K562 (cell line): Measurements from ENCODE around the gene EVPL. TPM values are rescaled to one million over a fixed set of nuclear protein-coding genes. Genes with fewer than 3 reads are reported as not detected.

Source experiments
- ATAC-seq: fragments of 200-7000 bp; cut with Tn5 transposase; 3 replicates; pipeline ENCODE4 v1.9.1; 2020; ENCODE audit warnings: moderate library complexity
- BruUV-seq: library from RNA; stranded (reverse); fragments of 400-500 nt; replicated peaks from 2 replicates; lab custom pipeline; 2021; lab: Mats Ljungman, UMichigan
- CTCF ChIA-PET: fragments of 300-600 bp; formaldehyde crosslinking; extraction: SDS; loops from one replicate; lab custom pipeline; 2021; ENCODE audit warnings: low intra/inter-chr PET ratio; lab: Yijun Ruan, JAX
- POLR2A ChIA-PET: fragments of 300-600, 350-650 bp; sonication (Branson Sonifier 250); formaldehyde crosslinking; extraction: SDS; loops from one replicate; lab custom pipeline; 2021; ENCODE audit warnings: antibody characterized with exemption, inconsistent platforms; lab: Yijun Ruan, JAX
- DNase-seq, 4 experiments: peaks; one replicate each; pipeline versions ENCODE4 v3.0.0 to v3.0.0-alpha.2; 2011 to 2018; ENCODE audit warnings: low spot score in 3 of 4, mixed read lengths in 3 of 4; ENCODE audit errors: extremely low read depth in 1 of 4
- FAIRE-seq: peaks from 2 replicates; lab custom pipeline; 2011; peaks lifted over from hg19 to GRCh38; lab: Jason Lieb, UNC
- H2AFZ ChIP-seq: 2 replicates; pipeline ENCODE4 v1.6.0; 2011; ENCODE audit warnings: low read depth, low read length, control low read depth, inconsistent platforms
- H3K27ac ChIP-seq: fragments of 200-600 bp; 3 replicates; pipeline ENCODE4 v1.8.0; 2011; ENCODE audit warnings: low read depth, mild to moderate bottlenecking, control low read depth, inconsistent platforms, low read length, moderate library complexity, mixed read lengths; ENCODE audit errors: extremely low read depth
- H3K27me3 ChIP-seq, 2 experiments: fragments of 300-600 bp in 1 of 2; 2 replicates in 1 of 2; 3 replicates in 1 of 2; pipeline versions ENCODE4 v1.6.0 to v1.8.0; 2011; ENCODE audit warnings: inconsistent platforms in 2 of 2, low read length in 2 of 2, mild to moderate bottlenecking in 1 of 2, mixed read lengths in 1 of 2, moderate library complexity in 1 of 2; ENCODE audit not compliant: control insufficient read depth in 2 of 2, insufficient read depth in 2 of 2
- H3K36me3 ChIP-seq: fragments of 300-600 bp; 3 replicates; pipeline ENCODE4 v1.8.0; 2011; ENCODE audit warnings: mild to moderate bottlenecking, low read length, inconsistent platforms; ENCODE audit not compliant: control insufficient read depth, insufficient read depth
- H3K4me1 ChIP-seq, 2 experiments: fragments of 200-600 bp in 1 of 2; replicated peaks in 1 of 2; 2 replicates in 1 of 2; 3 replicates in 1 of 2; pipeline versions ENCODE4 v1.5.1 to v1.8.0; 2011; ENCODE audit warnings: inconsistent platforms in 2 of 2, low read length in 2 of 2, mild to moderate bottlenecking in 1 of 2, mixed read lengths in 1 of 2, moderate library complexity in 1 of 2; ENCODE audit not compliant: control insufficient read depth in 2 of 2, insufficient read depth in 2 of 2
- H3K4me2 ChIP-seq: 2 replicates; pipeline ENCODE4 v1.6.1; 2011; ENCODE audit warnings: low read length, control low read depth, inconsistent platforms, mixed read lengths; ENCODE audit not compliant: insufficient read depth
- H3K4me3 ChIP-seq: fragments of 200-600 bp; sonication (generic), shearing (Covaris generic); 2 replicates; pipeline ENCODE4 v1.5.1; 2016; ENCODE audit warnings: control low read depth, inconsistent platforms
- H3K79me2 ChIP-seq: fragments of 200-600 bp; 3 replicates; pipeline ENCODE4 v1.8.0; 2011; ENCODE audit warnings: low read length, inconsistent platforms; ENCODE audit not compliant: control insufficient read depth, insufficient read depth
- H3K9ac ChIP-seq, 2 experiments: 2 replicates each; pipeline versions ENCODE4 v1.6.0 to v1.6.1; 2011; ENCODE audit warnings: low read depth in 2 of 2, low read length in 2 of 2, control low read depth in 1 of 2, inconsistent platforms in 1 of 2, mild to moderate bottlenecking in 1 of 2, mixed read lengths in 1 of 2; ENCODE audit not compliant: insufficient read depth in 1 of 2
- H3K9me1 ChIP-seq: one replicate; pipeline ENCODE4 v1.6.0; 2011; ENCODE audit warnings: inconsistent platforms, mild to moderate bottlenecking, low read length, moderate library complexity; ENCODE audit not compliant: control insufficient read depth, insufficient read depth
- H3K9me3 ChIP-seq: replicated peaks from 2 replicates; pipeline ENCODE4 v1.5.1; 2011; ENCODE audit warnings: low read depth, low read length, inconsistent platforms; ENCODE audit not compliant: control insufficient read depth, insufficient read depth
- H4K20me1 ChIP-seq: replicated peaks from 2 replicates; pipeline ENCODE4 v1.6.1; 2011; ENCODE audit warnings: low read length, inconsistent platforms, mixed read lengths; ENCODE audit not compliant: control insufficient read depth, insufficient read depth
- MNT ChIP-seq, 2 experiments: fragments of 450-650 bp; conservative IDR thresholded peaks; 2 replicates each; pipeline ENCODE4 v1.6.1; 2017; ENCODE audit warnings: mild to moderate bottlenecking in 2 of 2, moderate library complexity in 2 of 2
- NCOA1 ChIP-seq: fragments of 450-650 bp; IDR thresholded peaks from 2 replicates; pipeline ENCODE4 v1.6.1; 2016; ENCODE audit warnings: low read depth
- SPI1 ChIP-seq: IDR thresholded peaks from 2 replicates; pipeline ENCODE4 v1.6.1; 2011; ENCODE audit warnings: low read depth, low read length, control low read depth, borderline replicate concordance
- ZFP30 ChIP-seq: fragments of 250-450 bp; sonication (Bioruptor Pico); IDR thresholded peaks from 2 replicates; pipeline ENCODE4 v1.8.0; 2022; ENCODE audit warnings: moderate library complexity, mild to moderate bottlenecking, inconsistent platforms, borderline replicate concordance
- WGBS: fragments of 100-300 bp; shearing (Covaris generic); methylation state at CpG from one replicate; pipeline ENCODE4 v1.1.6; 2016; ENCODE audit warnings: low coverage, mixed read lengths; ENCODE audit not compliant: insufficient coverage; ENCODE audit errors: missing lambda C conversion rate; 5-methylcytosine and 5-hydroxymethylcytosine counted together
- in situ Hi-C: fragments of 300-500 bp; cut with MboI; formaldehyde crosslinking; loops from 4 replicates; pipeline ENCODE4 v1.15.0; 2018; ENCODE audit warnings: inconsistent platforms, mixed read lengths
- intact Hi-C: fragments of 100-400 bp; cut with micrococcal nuclease; formaldehyde crosslinking; loops from 2 replicates; pipeline ENCODE4 v1.14.2; 2022
- polyA plus RNA-seq, 8 experiments: library from polyadenylated mRNA; depleted of rRNA in 4 of 8; stranded (reverse) in 5 of 8; unstranded in 3 of 8; fragments of >200 nt; fragmentation: Nextera tagmentation in 2 of 8; fragmentation: Illumina TruSeq in 1 of 8; extraction: Ambion mirVana in 2 of 8; extraction: Trizol in 1 of 8; gene quantifications; 2 replicates each; pipeline versions ENCODE4 v1.2.1 to v1.2.3, GENCODE V29; 2011 to 2014; ENCODE audit warnings: inconsistent platforms in 1 of 8, missing spikeins in 1 of 8
- total RNA-seq, 7 experiments: library from RNA; depleted of rRNA in 6 of 7; stranded (reverse); fragments of >200 nt in 6 of 7; fragmentation: Illumina TruSeq in 2 of 7; extraction: Trizol in 2 of 7; gene quantifications; 2 replicates each; pipeline versions ENCODE4 v1.2.1 to v1.2.3, GENCODE V29; 2011 to 2021; ENCODE audit warnings: low replicate concordance in 1 of 7

Gene EVPL
- total and polyA plus RNA-seq, 9 of the 15 experiments (the other 6 are each of a cell fraction or from before 2014, with no cell fraction given): 0.08 to 0.18 (median 0.16) TPM; not detected in 5

GRCh38 chr17:76011951-76012350, 15.2 kb downstream of the EVPL start:
- ChIA-PET POLR2A (interaction anchor here (0.7 to 1.4 kb wide), 2 partner anchors 86 to 114 kb away, joined by 4 to 7 read pairs; no protein-coding TSS in a partner anchor), CTCF (interaction anchor here (0.6 kb wide), 1 partner anchor 19 kb away, joined by 4 read pairs; no protein-coding TSS in a partner anchor)
- no peak for TF ChIP-seq SPI1
- TF ChIP-seq ZFP30 (CRISPR knock-in tag): no peak
- TF ChIP-seq MNT (conservative IDR thresholded peaks at IDR 0.05): no peak
- no peak for TF ChIP-seq NCOA1
- DNase-seq: no peak
- Histone ChIP-seq H3K9ac (no peak overlapping the region), H3K9me3 (no peaks in the 10 kb centered on the region), H3K4me2 (no peak overlapping the region), H3K36me3 (no peaks in the 10 kb centered on the region), H3K27me3 (peaks cover 45 to 74% of the 10 kb centered on the region in 2 experiments), H3K27ac (no peak overlapping the region), H3K4me1 (peaks cover 0 to 55% of the 10 kb centered on the region in 2 experiments; a peak in 3 of 5 replicates), H3K9me1 (no peaks in the 10 kb centered on the region), H2AFZ (no peak overlapping the region), H3K79me2 (no peaks in the 10 kb centered on the region), H3K4me3 (no peak overlapping the region), H4K20me1 (0 out of 2 replicates have a peak, but pooled peaks cover 8% of the 10 kb centered on the region)
- in situ Hi-C loops (no loop called here), intact Hi-C loops (loop anchor here (5.0 kb wide), 2 partner anchors 110 to 285 kb away; no protein-coding TSS in a partner anchor)
- no peak for ATAC-seq
- FAIRE-seq: no peak
- WGBS: 25% methylated on average over 4 of the region's 5 CpGs
- BruUV-seq: no TSS peak
